NCI-H128 (cell line): Measurements from ENCODE around the gene LCLAT1.
"Not testable (repeated sequence)": the region's sequence is repeated elsewhere in the genome, so short reads cannot be mapped to it uniquely, and the experiment has no call there.

Source experiments
- DNase-seq: peaks from one replicate; lab custom pipeline; 2025; ENCODE audit not compliant: unreplicated experiment; lab: John Stamatoyannopoulos, UW

The LCLAT1 gene

GRCh38 chr2:30453498-30453897 is 6.5 kb downstream of the LCLAT1 start:
- no peak for DNase-seq

GRCh38 chr2:30454571-30454970 is 7.5 kb downstream of the LCLAT1 start:
- no peak for DNase-seq

- no peak for DNase-seq
Measured at GRCh38 chr2:30455114-30455738, 8.2 kb downstream of the LCLAT1 start.

GRCh38 chr2:30456106-30456505 is 9.1 kb downstream of the LCLAT1 start:
- DNase-seq, result no peak

GRCh38 chr2:30456579-30456978 is 9.5 kb downstream of the LCLAT1 start:
- DNase-seq, result no peak

GRCh38 chr2:30457296-30457695 is 10.2 kb downstream of the LCLAT1 start:
- no peak for DNase-seq

GRCh38 chr2:30459140-30459539 is 12.1 kb downstream of the LCLAT1 start:
- no peak for DNase-seq

- DNase-seq, result no peak
Measured at GRCh38 chr2:30462131-30462857, 15.2 kb downstream of the LCLAT1 start.

GRCh38 chr2:30463535-30463934 is 16.5 kb downstream of the LCLAT1 start:
- no peak for DNase-seq

GRCh38 chr2:30464544-30465170 is 17.6 kb downstream of the LCLAT1 start:
- no peak for DNase-seq

GRCh38 chr2:30465171-30465545 is 18.1 kb downstream of the LCLAT1 start:
- no peak for DNase-seq

GRCh38 chr2:30466216-30466615 is 19.2 kb downstream of the LCLAT1 start:
- DNase-seq, result no peak

- not testable (repeated sequence) for DNase-seq
Measured at GRCh38 chr2:30467062-30467826, 20.2 kb downstream of the LCLAT1 start.

- DNase-seq, result no peak
Measured at GRCh38 chr2:30470426-30470825, 23.4 kb downstream of the LCLAT1 start.

- no peak for DNase-seq
Measured at GRCh38 chr2:30472326-30472725, 25.3 kb downstream of the LCLAT1 start.

- no peak for DNase-seq
Measured at GRCh38 chr2:30475542-30475941, 28.5 kb downstream of the LCLAT1 start.

- DNase-seq, result no peak
Measured at GRCh38 chr2:30476636-30477035, 29.6 kb downstream of the LCLAT1 start.

GRCh38 chr2:30480703-30481322 is 33.8 kb downstream of the LCLAT1 start:
- DNase-seq, result no peak

- DNase-seq, result no peak
Measured at GRCh38 chr2:30481323-30481800, 34.3 kb downstream of the LCLAT1 start.

- no peak for DNase-seq
Measured at GRCh38 chr2:30482011-30482410, 35.0 kb downstream of the LCLAT1 start.

- DNase-seq, result no peak
Measured at GRCh38 chr2:30484145-30484544, 37.1 kb downstream of the LCLAT1 start.
